NT2/D1 (cell line): ENCODE measurements around the gene MMEL1.

Experiments
- DNase-seq: peaks from one replicate; pipeline ENCODE4 v3.0.0-alpha.2; 2011; ENCODE audit warnings: low read depth, low spot score
- H3K27me3 ChIP-seq: 2 replicates; pipeline ENCODE4 v1.6.0; 2011; ENCODE audit warnings: mild to moderate bottlenecking; ENCODE audit not compliant: insufficient read length, insufficient read depth
- H3K36me3 ChIP-seq: 2 replicates; pipeline ENCODE4 v1.6.1; 2011; ENCODE audit warnings: mild to moderate bottlenecking, low read length, mixed read lengths; ENCODE audit not compliant: insufficient read depth, insufficient read length
- H3K4me1 ChIP-seq: 2 replicates; pipeline ENCODE4 v1.5.1; 2011; ENCODE audit not compliant: insufficient read depth, insufficient read length
- H3K4me3 ChIP-seq: 2 replicates; pipeline ENCODE4 v1.5.1; 2011; ENCODE audit warnings: low read depth; ENCODE audit not compliant: insufficient read length
- H3K9ac ChIP-seq: 2 replicates; pipeline ENCODE4 v1.6.0; 2011; ENCODE audit warnings: low read depth; ENCODE audit not compliant: insufficient read length
- H3K9me3 ChIP-seq: 2 replicates; pipeline ENCODE4 v1.5.1; 2011; ENCODE audit warnings: mild to moderate bottlenecking, low read length; ENCODE audit not compliant: insufficient read depth
- SUZ12 ChIP-seq: IDR thresholded peaks from 2 replicates; pipeline ENCODE4 v1.6.1; 2011; ENCODE audit not compliant: insufficient read length, insufficient read depth; ENCODE audit errors: extremely low read depth
- YY1 ChIP-seq: IDR thresholded peaks from 2 replicates; pipeline ENCODE4 v1.6.1; 2011; ENCODE audit not compliant: insufficient read length, insufficient read depth
- ZNF274 ChIP-seq: IDR thresholded peaks from 2 replicates; pipeline ENCODE4 v1.6.1; 2011; ENCODE audit warnings: mild to moderate bottlenecking, low read depth, low read length

The MMEL1 gene

GRCh38 chr1:2625311-2625710 is 7.5 kb downstream of the MMEL1 start:
- H3K4me3 ChIP-seq, result no peak overlapping the region
- TF ChIP-seq SUZ12 (no peak), YY1 (no peak), ZNF274 (no peak)
- peaks cover 7% of the 10 kb centered on the region; the same call in 1 of the 2 replicates for H3K9me3 ChIP-seq
- no peaks in the 10 kb centered on the region for H3K36me3 ChIP-seq
- peaks cover 44% of the 10 kb centered on the region for H3K27me3 ChIP-seq
- peaks cover 3% of the 10 kb centered on the region for H3K4me1 ChIP-seq
- DNase-seq, result no peak
- H3K9ac ChIP-seq, result no peak overlapping the region

GRCh38 chr1:2624735-2625300 is 8.0 kb downstream of the MMEL1 start:
- no peaks in the 10 kb centered on the region for H3K36me3 ChIP-seq
- DNase-seq, result no peak
- H3K4me3 ChIP-seq, result no peak overlapping the region
- peaks cover 12% of the 10 kb centered on the region; the same call in 1 of the 2 replicates for H3K9me3 ChIP-seq
- H3K4me1 ChIP-seq, result peaks cover 3% of the 10 kb centered on the region
- TF ChIP-seq SUZ12 (no peak), ZNF274 (no peak), YY1 (no peak)
- peaks cover 39% of the 10 kb centered on the region for H3K27me3 ChIP-seq
- no peak overlapping the region for H3K9ac ChIP-seq

- Histone ChIP-seq H3K4me3 (no peak overlapping the region), H3K27me3 (peaks cover 28% of the 10 kb centered on the region), H3K36me3 (no peaks in the 10 kb centered on the region), H3K4me1 (peaks cover 3% of the 10 kb centered on the region), H3K9ac (no peak overlapping the region), H3K9me3 (peaks cover 14% of the 10 kb centered on the region; the same call in 1 of the 2 replicates)
- no peak for TF ChIP-seq ZNF274
- no peak for TF ChIP-seq YY1
- no peak for TF ChIP-seq SUZ12
- no peak for DNase-seq
Measured at GRCh38 chr1:2623571-2624337, 9.1 kb downstream of the MMEL1 start.

GRCh38 chr1:2617971-2618470 is 14.8 kb downstream of the MMEL1 start:
- H3K9me3 ChIP-seq, result peaks cover 14% of the 10 kb centered on the region; the same call in 1 of the 2 replicates
- no peaks in the 10 kb centered on the region for H3K36me3 ChIP-seq
- no peak overlapping the region for H3K9ac ChIP-seq
- H3K4me1 ChIP-seq, result peaks cover 2% of the 10 kb centered on the region
- DNase-seq, result no peak
- no peak overlapping the region for H3K4me3 ChIP-seq
- no peaks in the 10 kb centered on the region for H3K27me3 ChIP-seq
- no peak for TF ChIP-seq SUZ12

- H3K9me3 ChIP-seq, result no peaks in the 10 kb centered on the region
- H3K36me3 ChIP-seq, result no peaks in the 10 kb centered on the region
- TF ChIP-seq ZNF274 (no peak), SUZ12 (no peak), YY1 (no peak)
- H3K9ac ChIP-seq, result no peak overlapping the region
- peaks cover 6% of the 10 kb centered on the region for H3K27me3 ChIP-seq
- DNase-seq, result no peak
- H3K4me3 ChIP-seq, result no peak overlapping the region
- H3K4me1 ChIP-seq, result peaks cover 9% of the 10 kb centered on the region
Measured at GRCh38 chr1:2614145-2614544, 18.7 kb downstream of the MMEL1 start.

GRCh38 chr1:2612591-2613365 is 20.0 kb downstream of the MMEL1 start:
- peaks cover 9% of the 10 kb centered on the region for H3K4me1 ChIP-seq
- no peak overlapping the region for H3K4me3 ChIP-seq
- H3K27me3 ChIP-seq, result peaks cover 10% of the 10 kb centered on the region
- no peak for TF ChIP-seq ZNF274
- TF ChIP-seq SUZ12, result no peak
- no peaks in the 10 kb centered on the region for H3K36me3 ChIP-seq
- DNase-seq, result no peak
- no peak overlapping the region for H3K9ac ChIP-seq
- H3K9me3 ChIP-seq, result no peaks in the 10 kb centered on the region
